ENCODE measurements around the gene C4BPB. TPM values are rescaled to one million over a fixed set of nuclear protein-coding genes. Genes with fewer than 3 reads are reported as not detected.

Gene C4BPB
- total RNA-seq, 2 donors from 2014 or later: 2.6 to 7.4 TPM

Other genes with a start within 250 kb of the C4BPB start
- under 1 TPM in 1 of 2 donors, not detected in 1; 0.28 TPM for gene IL20, start 223.2 kb upstream of the C4BPB start, total RNA-seq
- 1 to 10 TPM; 3.9 to 5.2 TPM for gene IL24, start 191.4 kb upstream of the C4BPB start, total RNA-seq
- 10 to 100 TPM; 47.3 to 50.3 TPM for gene FCMR, start 166.9 kb upstream of the C4BPB start, total RNA-seq
- gene PIGR, start 142.4 kb upstream of the C4BPB start, total RNA-seq: under 1 TPM in 1 of 2 donors, not detected in 1; 0.12 TPM
- not detected for gene FCAMR, start 118.4 kb upstream of the C4BPB start, total RNA-seq
- under 1 TPM; 0.12 to 0.21 TPM for gene C1orf116, start 56.1 kb upstream of the C4BPB start, total RNA-seq
- gene YOD1, start 37.7 kb upstream of the C4BPB start, total RNA-seq: 10 to 100 TPM; 12.6 to 13.2 TPM
- gene PFKFB2, start 35.6 kb upstream of the C4BPB start, total RNA-seq: 1 to 10 TPM; 4.6 to 6.9 TPM
- not detected for gene C4BPA, start 15.4 kb downstream of the C4BPB start, total RNA-seq
- gene CD55, start 232.8 kb downstream of the C4BPB start, total RNA-seq: 100 to 1,000 TPM; 137 to 147 TPM

Measured in activated T-cell treated with anti-CD3 and anti-CD28 coated beads, Interleukin-2, amount 50 U/mL, for 72 hours (primary cell).